Hepatocyte (in vitro differentiated cells): ENCODE data around the gene C16orf89.

Source experiments
- EZH2 ChIP-seq: fragments of 200-600 bp; sonication (generic); IDR thresholded peaks from 2 replicates; pipeline ENCODE4 v1.6.1; 2016; ENCODE audit warnings: antibody characterized with exemption, mild to moderate bottlenecking, borderline replicate concordance
- TF ChIP-seq, protein P1 (sequence below): fragments of 200-600 bp; sonication (generic); IDR thresholded peaks from 2 replicates; pipeline ENCODE4 v1.5.1; 2016; ENCODE audit warnings: antibody characterized with exemption, mild to moderate bottlenecking; ENCODE audit not compliant: poor library complexity

DNA sequence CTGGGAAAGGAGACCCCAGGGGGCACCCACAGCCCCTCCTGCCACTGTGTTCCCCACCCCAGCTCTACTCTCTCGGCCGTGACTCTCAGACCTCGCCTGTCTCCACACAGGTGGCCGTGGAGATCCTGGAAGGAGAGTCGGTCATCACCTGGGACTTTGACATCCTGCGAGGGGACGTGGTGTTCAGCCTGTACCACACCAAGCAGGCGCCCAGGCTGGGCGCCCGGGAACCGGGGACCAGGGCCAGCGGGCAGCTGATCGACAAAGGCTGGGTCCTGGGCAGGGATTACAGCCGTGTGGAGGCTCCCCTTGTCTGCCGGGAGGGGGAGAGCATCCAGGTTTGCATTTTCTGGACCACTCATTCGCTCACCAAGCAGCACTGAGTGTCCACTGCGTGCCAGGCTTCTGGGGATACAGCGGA, 57.4 kb downstream of the C16orf89 start:
- TF ChIP-seq, protein P1, sequence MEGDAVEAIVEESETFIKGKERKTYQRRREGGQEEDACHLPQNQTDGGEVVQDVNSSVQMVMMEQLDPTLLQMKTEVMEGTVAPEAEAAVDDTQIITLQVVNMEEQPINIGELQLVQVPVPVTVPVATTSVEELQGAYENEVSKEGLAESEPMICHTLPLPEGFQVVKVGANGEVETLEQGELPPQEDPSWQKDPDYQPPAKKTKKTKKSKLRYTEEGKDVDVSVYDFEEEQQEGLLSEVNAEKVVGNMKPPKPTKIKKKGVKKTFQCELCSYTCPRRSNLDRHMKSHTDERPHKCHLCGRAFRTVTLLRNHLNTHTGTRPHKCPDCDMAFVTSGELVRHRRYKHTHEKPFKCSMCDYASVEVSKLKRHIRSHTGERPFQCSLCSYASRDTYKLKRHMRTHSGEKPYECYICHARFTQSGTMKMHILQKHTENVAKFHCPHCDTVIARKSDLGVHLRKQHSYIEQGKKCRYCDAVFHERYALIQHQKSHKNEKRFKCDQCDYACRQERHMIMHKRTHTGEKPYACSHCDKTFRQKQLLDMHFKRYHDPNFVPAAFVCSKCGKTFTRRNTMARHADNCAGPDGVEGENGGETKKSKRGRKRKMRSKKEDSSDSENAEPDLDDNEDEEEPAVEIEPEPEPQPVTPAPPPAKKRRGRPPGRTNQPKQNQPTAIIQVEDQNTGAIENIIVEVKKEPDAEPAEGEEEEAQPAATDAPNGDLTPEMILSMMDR = no peak
- no peak for TF ChIP-seq EZH2
